Upper lobe of left lung (tissue), 4 donors: Measurements from ENCODE around the gene IGSF8.

Experiments used
- EP300 ChIP-seq, 4 donors: sonication (generic); formaldehyde crosslinking; IDR thresholded peaks; one replicate each; pipeline ENCODE4 v1.5.1; 2017; ENCODE audit warnings: antibody characterized with exemption in 4 of 4, control low read depth in 2 of 4
- POLR2A ChIP-seq, 4 donors: fragments of 450-650 bp; IDR thresholded peaks; one replicate each; pipeline ENCODE4 v1.5.1; 2016 to 2017; ENCODE audit warnings: antibody characterized with exemption in 4 of 4, mild to moderate bottlenecking in 2 of 4
- POLR2AphosphoS5 ChIP-seq, 2 donors: sonication (generic); formaldehyde crosslinking; IDR thresholded peaks; one replicate each; pipeline ENCODE4 v1.5.1; 2017; ENCODE audit warnings: antibody characterized with exemption in 2 of 2
- TF ChIP-seq, protein P1 (sequence below), 6 experiments: fragments of 450-650 bp in 4 of 6; fragments of 200-600 bp in 2 of 6; sonication (generic) in 2 of 6; IDR thresholded peaks; one replicate each; pipeline ENCODE4 v1.5.1; 2016 to 2019; ENCODE audit warnings: antibody characterized with exemption in 6 of 6

DNA sequence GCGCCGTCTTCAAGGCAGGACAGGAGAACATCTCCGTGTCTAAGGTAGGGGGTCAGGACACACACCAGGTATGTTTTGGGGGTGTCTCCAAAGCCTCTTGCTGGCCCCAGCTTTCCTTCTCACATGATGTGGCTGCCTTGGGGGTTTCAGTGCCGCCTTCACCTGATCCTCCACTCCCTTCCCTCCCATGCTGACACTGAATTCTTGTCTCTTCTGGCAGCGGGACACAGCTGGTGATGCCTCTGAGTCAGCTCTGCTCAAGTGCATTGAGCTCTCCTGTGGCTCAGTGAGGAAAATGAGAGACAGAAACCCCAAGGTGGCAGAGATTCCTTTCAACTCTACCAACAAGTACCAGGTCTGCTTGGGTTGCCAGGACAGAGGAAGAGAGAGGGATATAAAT lies 30.6 kb upstream of the IGSF8 start:
- TF ChIP-seq, protein P1, sequence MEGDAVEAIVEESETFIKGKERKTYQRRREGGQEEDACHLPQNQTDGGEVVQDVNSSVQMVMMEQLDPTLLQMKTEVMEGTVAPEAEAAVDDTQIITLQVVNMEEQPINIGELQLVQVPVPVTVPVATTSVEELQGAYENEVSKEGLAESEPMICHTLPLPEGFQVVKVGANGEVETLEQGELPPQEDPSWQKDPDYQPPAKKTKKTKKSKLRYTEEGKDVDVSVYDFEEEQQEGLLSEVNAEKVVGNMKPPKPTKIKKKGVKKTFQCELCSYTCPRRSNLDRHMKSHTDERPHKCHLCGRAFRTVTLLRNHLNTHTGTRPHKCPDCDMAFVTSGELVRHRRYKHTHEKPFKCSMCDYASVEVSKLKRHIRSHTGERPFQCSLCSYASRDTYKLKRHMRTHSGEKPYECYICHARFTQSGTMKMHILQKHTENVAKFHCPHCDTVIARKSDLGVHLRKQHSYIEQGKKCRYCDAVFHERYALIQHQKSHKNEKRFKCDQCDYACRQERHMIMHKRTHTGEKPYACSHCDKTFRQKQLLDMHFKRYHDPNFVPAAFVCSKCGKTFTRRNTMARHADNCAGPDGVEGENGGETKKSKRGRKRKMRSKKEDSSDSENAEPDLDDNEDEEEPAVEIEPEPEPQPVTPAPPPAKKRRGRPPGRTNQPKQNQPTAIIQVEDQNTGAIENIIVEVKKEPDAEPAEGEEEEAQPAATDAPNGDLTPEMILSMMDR (IDR thresholded peaks at IDR 0.05) = no peak
- TF ChIP-seq POLR2AphosphoS5 (IDR thresholded peaks at IDR 0.05) (no peak), POLR2A (IDR thresholded peaks at IDR 0.05) (no peak), EP300 (IDR thresholded peaks at IDR 0.05) (no peak)
